ENCODE measurements around the gene LGALS4.
"Not testable (repeated sequence)": the region's sequence is repeated elsewhere in the genome, so short reads cannot be mapped to it uniquely, and the experiment has no call there.

LGALS4 gene

GRCh38 chr19:38834590-38834989, 21.8 kb upstream of the LGALS4 start:
- DNase-seq (ENCODE audit: low read depth), result no peak
- Histone ChIP-seq H3K9me3 (ENCODE audit: control insufficient read depth, low read length) (no peaks in the 10 kb centered on the region), H3K4me1 (ENCODE audit: control insufficient read depth, insufficient read depth, low read length) (peaks cover 37% of the 10 kb centered on the region), H3K27me3 (replicated peaks; ENCODE audit: control insufficient read depth, insufficient read depth, low read length) (no peaks in the 10 kb centered on the region), H3K9ac (ENCODE audit: low read length) (no peak overlapping the region), H3K4me3 (ENCODE audit: low read length) (no peak overlapping the region), H3K36me3 (ENCODE audit: control insufficient read depth, insufficient read depth, low read length, severe bottlenecking) (peaks cover 43% of the 10 kb centered on the region)

- no peaks in the 10 kb centered on the region for H3K9me3 ChIP-seq (ENCODE audit: control insufficient read depth, low read length)
- no peaks in the 10 kb centered on the region for H3K27me3 ChIP-seq (replicated peaks; ENCODE audit: control insufficient read depth, insufficient read depth, low read length)
- peaks cover 42% of the 10 kb centered on the region for H3K4me1 ChIP-seq (ENCODE audit: control insufficient read depth, insufficient read depth, low read length)
- no peak for DNase-seq (ENCODE audit: low read depth)
- no peak overlapping the region for H3K9ac ChIP-seq (ENCODE audit: low read length)
- no peak overlapping the region for H3K4me3 ChIP-seq (ENCODE audit: low read length)
- H3K36me3 ChIP-seq (ENCODE audit: control insufficient read depth, insufficient read depth, low read length, severe bottlenecking), result peaks cover 38% of the 10 kb centered on the region
Observed at GRCh38 chr19:38834104-38834490, 21.4 kb upstream of the LGALS4 start.

- no peak for DNase-seq (ENCODE audit: low read depth)
- H3K36me3 ChIP-seq (ENCODE audit: control insufficient read depth, insufficient read depth, low read length, severe bottlenecking), result peaks cover 31% of the 10 kb centered on the region
- H3K9ac ChIP-seq (ENCODE audit: low read length), result no peak overlapping the region
- no peaks in the 10 kb centered on the region for H3K27me3 ChIP-seq (replicated peaks; ENCODE audit: control insufficient read depth, insufficient read depth, low read length)
- H3K9me3 ChIP-seq (ENCODE audit: control insufficient read depth, low read length), result no peaks in the 10 kb centered on the region
- no peak overlapping the region for H3K4me3 ChIP-seq (ENCODE audit: low read length)
- peaks cover 45% of the 10 kb centered on the region for H3K4me1 ChIP-seq (ENCODE audit: control insufficient read depth, insufficient read depth, low read length)
Observed at GRCh38 chr19:38833092-38833425, 20.3 kb upstream of the LGALS4 start.

GRCh38 chr19:38831142-38831605, 18.4 kb upstream of the LGALS4 start:
- Histone ChIP-seq H3K9me3 (ENCODE audit: control insufficient read depth, low read length) (no peaks in the 10 kb centered on the region), H3K4me1 (ENCODE audit: control insufficient read depth, insufficient read depth, low read length) (peaks cover 45% of the 10 kb centered on the region), H3K9ac (ENCODE audit: low read length) (peak overlapping the region; percentile 96), H3K36me3 (ENCODE audit: control insufficient read depth, insufficient read depth, low read length, severe bottlenecking) (peaks cover 23% of the 10 kb centered on the region), H3K4me3 (ENCODE audit: low read length) (peak overlapping the region; percentile 87), H3K27me3 (replicated peaks; ENCODE audit: control insufficient read depth, insufficient read depth, low read length) (no peaks in the 10 kb centered on the region)
- peak; percentile 92 for DNase-seq (ENCODE audit: low read depth)

GRCh38 chr19:38830039-38830733, 17.4 kb upstream of the LGALS4 start:
- Histone ChIP-seq H3K27me3 (replicated peaks; ENCODE audit: control insufficient read depth, insufficient read depth, low read length) (no peaks in the 10 kb centered on the region), H3K36me3 (ENCODE audit: control insufficient read depth, insufficient read depth, low read length, severe bottlenecking) (peaks cover 18% of the 10 kb centered on the region), H3K9me3 (ENCODE audit: control insufficient read depth, low read length) (no peaks in the 10 kb centered on the region), H3K9ac (ENCODE audit: low read length) (peak overlapping the region; percentile 96), H3K4me1 (ENCODE audit: control insufficient read depth, insufficient read depth, low read length) (peaks cover 38% of the 10 kb centered on the region), H3K4me3 (ENCODE audit: low read length) (peak overlapping the region; percentile 87)
- peak; percentile 38 for DNase-seq (ENCODE audit: low read depth)

GRCh38 chr19:38829203-38829602, 16.5 kb upstream of the LGALS4 start:
- Histone ChIP-seq H3K36me3 (ENCODE audit: control insufficient read depth, insufficient read depth, low read length, severe bottlenecking) (peaks cover 18% of the 10 kb centered on the region), H3K4me1 (ENCODE audit: control insufficient read depth, insufficient read depth, low read length) (peaks cover 38% of the 10 kb centered on the region), H3K9ac (ENCODE audit: low read length) (peak overlapping the region; percentile 60)
- H3K4me3 ChIP-seq (ENCODE audit: low read length); H3K27me3 ChIP-seq (replicated peaks; ENCODE audit: control insufficient read depth, insufficient read depth, low read length); H3K9me3 ChIP-seq (ENCODE audit: control insufficient read depth, low read length): not testable (repeated sequence)
- peak; percentile 70 for DNase-seq (ENCODE audit: low read depth)

GRCh38 chr19:38826856-38827551, 14.3 kb upstream of the LGALS4 start:
- H3K27me3 ChIP-seq (replicated peaks; ENCODE audit: control insufficient read depth, insufficient read depth, low read length), result no peaks in the 10 kb centered on the region
- H3K36me3 ChIP-seq (ENCODE audit: control insufficient read depth, insufficient read depth, low read length, severe bottlenecking), result peaks cover 26% of the 10 kb centered on the region
- H3K9me3 ChIP-seq (ENCODE audit: control insufficient read depth, low read length), result no peaks in the 10 kb centered on the region
- DNase-seq (ENCODE audit: low read depth), result no peak
- no peak overlapping the region for H3K9ac ChIP-seq (ENCODE audit: low read length)
- peaks cover 29% of the 10 kb centered on the region for H3K4me1 ChIP-seq (ENCODE audit: control insufficient read depth, insufficient read depth, low read length)
- H3K4me3 ChIP-seq (ENCODE audit: low read length), result no peak overlapping the region

GRCh38 chr19:38825936-38826335, 13.2 kb upstream of the LGALS4 start:
- not testable (repeated sequence) for H3K9ac ChIP-seq (ENCODE audit: low read length); H3K9me3 ChIP-seq (ENCODE audit: control insufficient read depth, low read length); H3K27me3 ChIP-seq (replicated peaks; ENCODE audit: control insufficient read depth, insufficient read depth, low read length); H3K4me3 ChIP-seq (ENCODE audit: low read length); DNase-seq (ENCODE audit: low read depth)
- Histone ChIP-seq H3K36me3 (ENCODE audit: control insufficient read depth, insufficient read depth, low read length, severe bottlenecking) (peaks cover 26% of the 10 kb centered on the region), H3K4me1 (ENCODE audit: control insufficient read depth, insufficient read depth, low read length) (peaks cover 22% of the 10 kb centered on the region)

GRCh38 chr19:38821230-38821825, 8.6 kb upstream of the LGALS4 start:
- not testable (repeated sequence) for H3K4me3 ChIP-seq (ENCODE audit: low read length); H3K9me3 ChIP-seq (ENCODE audit: control insufficient read depth, low read length); H3K27me3 ChIP-seq (replicated peaks; ENCODE audit: control insufficient read depth, insufficient read depth, low read length); H3K9ac ChIP-seq (ENCODE audit: low read length); H3K4me1 ChIP-seq (ENCODE audit: control insufficient read depth, insufficient read depth, low read length); DNase-seq (ENCODE audit: low read depth)
- H3K36me3 ChIP-seq (ENCODE audit: control insufficient read depth, insufficient read depth, low read length, severe bottlenecking), result peaks cover 32% of the 10 kb centered on the region

- Histone ChIP-seq H3K9me3 (ENCODE audit: control insufficient read depth, low read length) (no peaks in the 10 kb centered on the region), H3K36me3 (ENCODE audit: control insufficient read depth, insufficient read depth, low read length, severe bottlenecking) (peaks cover 41% of the 10 kb centered on the region), H3K4me1 (ENCODE audit: control insufficient read depth, insufficient read depth, low read length) (no peaks in the 10 kb centered on the region), H3K9ac (ENCODE audit: low read length) (no peak overlapping the region), H3K4me3 (ENCODE audit: low read length) (no peak overlapping the region), H3K27me3 (replicated peaks; ENCODE audit: control insufficient read depth, insufficient read depth, low read length) (no peaks in the 10 kb centered on the region)
- no peak for DNase-seq (ENCODE audit: low read depth)
Observed at GRCh38 chr19:38819231-38819920, 6.6 kb upstream of the LGALS4 start.

- no peak overlapping the region for H3K4me3 ChIP-seq (ENCODE audit: low read length)
- no peaks in the 10 kb centered on the region for H3K9me3 ChIP-seq (ENCODE audit: control insufficient read depth, low read length)
- DNase-seq (ENCODE audit: low read depth), result no peak
- no peaks in the 10 kb centered on the region for H3K4me1 ChIP-seq (ENCODE audit: control insufficient read depth, insufficient read depth, low read length)
- no peak overlapping the region for H3K9ac ChIP-seq (ENCODE audit: low read length)
- peaks cover 33% of the 10 kb centered on the region for H3K36me3 ChIP-seq (ENCODE audit: control insufficient read depth, insufficient read depth, low read length, severe bottlenecking)
- no peaks in the 10 kb centered on the region for H3K27me3 ChIP-seq (replicated peaks; ENCODE audit: control insufficient read depth, insufficient read depth, low read length)
Observed at GRCh38 chr19:38817081-38817480, 4.3 kb upstream of the LGALS4 start.
